Stomach (tissue), 9 donors: ENCODE data around the gene PER1. TPM values are rescaled to one million over a fixed set of nuclear protein-coding genes. Genes with fewer than 3 reads are reported as not detected.

Experiments
- DNase-seq, 2 donors: peaks; one replicate each; pipeline versions ENCODE4 v3.0.0 to v3.0.0-alpha.2; 2013 to 2019
- H3K27ac ChIP-seq, 5 donors: fragments of 200-600 bp in 4 of 5; sonication (generic) in 4 of 5; one replicate each; pipeline ENCODE4 v1.5.1; 2013 to 2019; ENCODE audit warnings: mild to moderate bottlenecking in 1 of 5, moderate library complexity in 1 of 5
- H3K27me3 ChIP-seq, 3 donors: fragments of 200-600 bp; sonication (generic); one replicate each; pipeline ENCODE4 v1.5.1; 2017 to 2019; ENCODE audit warnings: mixed run types in 1 of 3
- H3K36me3 ChIP-seq, 4 donors: fragments of 200-600 bp; sonication (generic); 1 replicate in 3 of 4; 2 replicates in 1 of 4; pipeline ENCODE4 v1.5.1; 2016 to 2019
- H3K4me1 ChIP-seq, 4 donors: fragments of 200-600 bp; sonication (generic); one replicate each; pipeline ENCODE4 v1.5.1; 2016 to 2019
- H3K4me3 ChIP-seq, 4 donors: fragments of 200-600 bp; sonication (generic) in 3 of 4; one replicate each; pipeline ENCODE4 v1.5.1; 2016 to 2019; ENCODE audit warnings: mild to moderate bottlenecking in 1 of 4
- H3K9me3 ChIP-seq, 4 donors: fragments of 200-600 bp; sonication (generic); one replicate each; pipeline ENCODE4 v1.5.1; 2016 to 2019
- CTCF ChIP-seq, 7 experiments: fragments of 450-650 bp in 4 of 7; fragments of 200-600 bp in 3 of 7; sonication (generic) in 3 of 7; IDR thresholded peaks; one replicate each; pipeline ENCODE4 v1.5.1; 2016 to 2019; ENCODE audit warnings: antibody characterized with exemption in 7 of 7, control low read depth in 2 of 7, mild to moderate bottlenecking in 1 of 7
- EP300 ChIP-seq: sonication (generic); formaldehyde crosslinking; IDR thresholded peaks from one replicate; pipeline ENCODE4 v1.6.1; 2017; ENCODE audit warnings: antibody characterized with exemption
- POLR2A ChIP-seq, 4 donors: fragments of 450-650 bp; IDR thresholded peaks; one replicate each; pipeline ENCODE4 v1.6.1; 2016; ENCODE audit warnings: antibody characterized with exemption in 4 of 4, control low read depth in 2 of 4, mild to moderate bottlenecking in 1 of 4, moderate library complexity in 1 of 4
- POLR2AphosphoS5 ChIP-seq, 3 donors: sonication (generic); formaldehyde crosslinking; IDR thresholded peaks; one replicate each; pipeline ENCODE4 v1.6.1; 2016; ENCODE audit warnings: antibody characterized with exemption in 3 of 3
- WGBS, 5 donors: extraction: QIAGEN DNeasy Blood & Tissue Kit in 3 of 5; methylation state at CpG; one replicate each; pipeline versions ENCODE4 v1.1.5 to v1.1.7; 2013 to 2018; 5-methylcytosine and 5-hydroxymethylcytosine counted together
- intact Hi-C: fragments of 100-400 bp; cut with DNase I; formaldehyde crosslinking; loops from one replicate; pipeline ENCODE4 v1.15.1; 2023; ENCODE audit warnings: low total_unique reads
- polyA plus RNA-seq, 3 donors: library from polyadenylated mRNA; stranded (reverse); fragments of 200-250 nt; gene quantifications; one replicate each; pipeline ENCODE4 v1.2.3, GENCODE V29; 2013
- total RNA-seq, 5 donors: library from RNA; depleted of rRNA; stranded (reverse); fragments of >200 nt; gene quantifications; one replicate each; pipeline versions ENCODE4 v1.1.0 to v1.2.3, GENCODE V29; 2014 to 2016
- donor health status: healthy with polysubstance abuse.
- donor health status: Bipolar disorder and iron deficiency.
- donor health status: healthy.

Gene PER1
- total and polyA plus RNA-seq, 8 donors = 16.2 to 163 (median 69.7) TPM

GRCh38 chr17:8121681-8122421 is 30.4 kb downstream of the PER1 start:
- TF ChIP-seq EP300 (no peak), CTCF (IDR thresholded peaks at IDR 0.05) (peak in 1 of 7 experiments; percentile 26)
- no peaks in the 10 kb centered on the region for H3K36me3 ChIP-seq
- peak in 1 of 2 donors; percentile 87 for DNase-seq
- 0 to 1% (median 1%) methylated on average over 43 to 76 of the region's 76 CpGs for WGBS, 5 donors
- H3K27ac ChIP-seq = peak overlapping the region in 3 of 5 donors; percentile 10 to 64 (median 40)
- H3K4me1 ChIP-seq = peaks cover 85 to 99% (median 95%) of the 10 kb centered on the region in 4 donors
- intact Hi-C loops = no loop called here
- peaks cover 0 to 84% (median 60%) of the 10 kb centered on the region in 3 donors for H3K27me3 ChIP-seq
- H3K9me3 ChIP-seq = no peaks in the 10 kb centered on the region
- H3K4me3 ChIP-seq = peak overlapping the region; percentile 43 to 70 (median 50)

DNA sequence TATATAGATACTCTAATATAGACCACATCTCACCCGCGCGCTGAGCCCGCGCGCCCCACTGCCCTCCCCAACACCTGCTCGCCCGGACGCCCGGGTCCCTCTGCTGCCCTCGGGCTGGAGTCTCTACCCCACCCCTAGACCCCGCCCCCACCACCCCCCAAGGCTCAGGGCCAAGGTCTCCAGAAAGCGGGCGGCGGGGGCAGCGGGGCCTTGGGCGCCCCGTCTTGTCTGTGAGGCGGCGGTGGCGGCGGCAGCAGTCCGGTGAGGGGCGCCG is 30.9 kb downstream of the PER1 start:
- WGBS, 5 donors = 0 to 2% (median 1%) methylated on average over 11 to 25 of the region's 25 CpGs
- peak overlapping the region; percentile 43 to 70 (median 50) for H3K4me3 ChIP-seq
- TF ChIP-seq POLR2AphosphoS5 (IDR thresholded peaks at IDR 0.05) (no peak), CTCF (IDR thresholded peaks at IDR 0.05) (no peak), POLR2A (IDR thresholded peaks at IDR 0.05) (no peak), EP300 (no peak)
- H3K9me3 ChIP-seq = no peaks in the 10 kb centered on the region
- peaks cover 80 to 94% (median 91%) of the 10 kb centered on the region in 4 donors for H3K4me1 ChIP-seq
- H3K27me3 ChIP-seq = peaks cover 0 to 86% (median 65%) of the 10 kb centered on the region in 3 donors
- H3K27ac ChIP-seq = peak overlapping the region in 2 of 5 donors; percentile 40 to 64
- intact Hi-C loops = no loop called here
- no peaks in the 10 kb centered on the region for H3K36me3 ChIP-seq
- no peak for DNase-seq

DNA sequence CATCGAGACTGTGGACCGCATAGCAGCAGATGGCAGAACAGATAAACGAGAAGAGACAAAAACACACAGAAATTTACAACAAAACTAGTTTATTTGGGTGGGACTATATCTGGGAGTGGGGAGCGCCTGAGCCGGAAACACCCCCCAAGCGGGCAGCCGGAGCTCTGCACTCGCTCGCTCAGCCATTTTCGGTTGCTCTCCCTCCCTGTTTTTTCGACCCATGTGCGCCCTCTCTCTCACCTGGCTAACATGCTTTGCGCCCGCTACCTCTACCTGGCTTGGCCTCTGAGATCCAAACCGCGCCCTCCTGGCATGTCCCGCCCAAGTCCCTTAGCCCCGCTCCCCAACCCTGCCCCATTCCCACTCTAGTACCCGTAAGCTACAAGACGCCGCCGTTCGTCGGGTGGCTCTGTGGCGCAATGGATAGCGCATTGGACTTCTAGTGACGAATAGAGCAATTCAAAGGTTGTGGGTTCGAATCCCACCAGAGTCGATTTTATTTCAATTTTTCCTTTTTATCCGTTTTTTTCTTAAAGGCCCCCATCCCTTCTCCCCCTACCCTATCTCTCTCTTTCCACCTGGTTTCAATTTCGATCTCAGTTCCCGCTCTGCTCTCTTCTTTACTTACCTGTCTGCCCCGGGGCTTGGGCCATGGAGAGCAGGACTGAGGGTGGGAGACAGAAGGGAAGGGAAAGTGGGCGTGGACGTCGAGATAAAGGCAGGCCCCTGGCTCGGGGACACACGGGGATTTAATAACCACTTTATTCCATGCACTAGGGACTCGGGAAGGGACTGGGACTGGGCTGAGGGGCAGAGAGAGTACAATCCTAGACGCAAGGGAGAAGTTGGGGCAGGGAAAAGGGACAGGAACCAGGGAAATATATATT is 31.4 kb downstream of the PER1 start:
- H3K9me3 ChIP-seq = no peaks in the 10 kb centered on the region
- H3K27ac ChIP-seq = peak overlapping the region in 3 of 5 donors; percentile 41 to 85 (median 66)
- intact Hi-C loops = no loop called here
- peak; percentile 66 to 81 for DNase-seq
- H3K36me3 ChIP-seq = no peaks in the 10 kb centered on the region
- peak overlapping the region; percentile 43 to 70 (median 50) for H3K4me3 ChIP-seq
- no peak for TF ChIP-seq POLR2AphosphoS5 (IDR thresholded peaks at IDR 0.05)
- TF ChIP-seq EP300 = no peak
- TF ChIP-seq CTCF (IDR thresholded peaks at IDR 0.05) = peak in 2 of 7 experiments; percentile 22 to 32
- H3K27me3 ChIP-seq = peaks cover 0 to 86% (median 71%) of the 10 kb centered on the region in 3 donors
- H3K4me1 ChIP-seq = peaks cover 74 to 88% (median 85%) of the 10 kb centered on the region in 4 donors
- 0 to 1% (median 1%) methylated on average over 39 to 40 of the region's 40 CpGs for WGBS, 5 donors
